A673 (cell line): Measurements from ENCODE around the gene NAALADL2. TPM values are rescaled to one million over a fixed set of nuclear protein-coding genes. Genes with fewer than 3 reads are reported as not detected.

ENCODE experiments used
- BruUV-seq: library from RNA; stranded (reverse); fragments of 400-500 nt; replicated peaks from 2 replicates; lab custom pipeline; 2021; lab: Mats Ljungman, UMichigan
- CTCF ChIA-PET: fragments of 300-600 bp; sonication (Branson Sonifier 250); formaldehyde crosslinking; loops from one replicate; lab custom pipeline; 2022; ENCODE audit warnings: antibody characterized with exemption; lab: Charles Lee
- POLR2A ChIA-PET: fragments of 300-600 bp; sonication (Branson Sonifier 250); formaldehyde crosslinking; loops from one replicate; lab custom pipeline; 2022; ENCODE audit warnings: antibody characterized with exemption; ENCODE audit not compliant: low non-redundant PET; lab: Charles Lee
- DNase-seq: peaks from one replicate; pipeline ENCODE4 v3.0.0-alpha.2; 2015; ENCODE audit warnings: low spot score
- H3K27ac ChIP-seq: fragments of 200-600 bp; sonication (generic); 2 replicates; pipeline ENCODE4 v1.5.1; 2016; ENCODE audit warnings: mixed run types, low read depth, mild to moderate bottlenecking, mixed read lengths, antibody characterized with exemption, low read length; ENCODE audit not compliant: poor library complexity, severe bottlenecking
- H3K27me3 ChIP-seq: fragments of 200-600 bp; sonication (generic); replicated peaks from 2 replicates; pipeline ENCODE4 v1.6.1; 2017; ENCODE audit warnings: mixed run types, low read depth, mild to moderate bottlenecking, mixed read lengths, antibody characterized with exemption, low read length; ENCODE audit not compliant: insufficient read depth, poor library complexity
- H3K36me3 ChIP-seq: fragments of 200-600 bp; sonication (generic); 2 replicates; pipeline ENCODE4 v1.6.1; 2016; ENCODE audit warnings: mixed run types, mild to moderate bottlenecking, mixed read lengths, antibody characterized with exemption, low read length; ENCODE audit not compliant: insufficient read depth, poor library complexity, severe bottlenecking
- H3K4me1 ChIP-seq: fragments of 200-600 bp; sonication (generic); 2 replicates; pipeline ENCODE4 v1.6.1; 2017; ENCODE audit warnings: mixed run types, mild to moderate bottlenecking, mixed read lengths, antibody characterized with exemption, low read length; ENCODE audit not compliant: insufficient read depth, poor library complexity, severe bottlenecking
- H3K4me3 ChIP-seq: fragments of 200-600 bp; sonication (generic); 2 replicates; pipeline ENCODE4 v1.5.1; 2016; ENCODE audit warnings: low read depth, mixed run types, mild to moderate bottlenecking, mixed read lengths, low read length; ENCODE audit not compliant: poor library complexity, severe bottlenecking
- H3K9me3 ChIP-seq: fragments of 200-600 bp; sonication (generic); 2 replicates; pipeline ENCODE4 v1.6.1; 2016; ENCODE audit warnings: mixed run types, low read depth, mild to moderate bottlenecking, mixed read lengths, antibody characterized with exemption, low read length; ENCODE audit not compliant: poor library complexity, severe bottlenecking
- CTCF ChIP-seq: fragments of 300-800, 200-600 bp; sonication (generic); conservative IDR thresholded peaks from 2 replicates; pipeline ENCODE4 v1.5.1; 2017; ENCODE audit warnings: low read depth, mild to moderate bottlenecking, antibody characterized with exemption, low read length, moderate library complexity, mixed read lengths
- EZH2 ChIP-seq: fragments of 200-600 bp; sonication (generic); IDR thresholded peaks from 2 replicates; pipeline ENCODE4 v1.6.1; 2017; ENCODE audit warnings: borderline replicate concordance, low read depth, mild to moderate bottlenecking, mixed read lengths, antibody characterized with exemption, low read length; ENCODE audit not compliant: poor library complexity, severe bottlenecking
- intact Hi-C: fragments of 100-400 bp; cut with micrococcal nuclease; formaldehyde crosslinking; loops from one replicate; pipeline ENCODE4 v1.10.0; 2022; ENCODE audit not compliant: unreplicated experiment
- total RNA-seq: library from RNA; stranded (reverse); gene quantifications from 2 replicates; pipeline ENCODE4 v1.2.3, GENCODE V29; 2021

Gene NAALADL2
- total RNA-seq, 1 experiment from 2014 or later = 0.64 TPM

GRCh38 chr3:175389560-175389959 lies 530.4 kb downstream of the NAALADL2 start:
- Histone ChIP-seq H3K27me3 (no peaks in the 10 kb centered on the region), H3K4me1 (no peaks in the 10 kb centered on the region), H3K9me3 (no peaks in the 10 kb centered on the region), H3K4me3 (no peak overlapping the region), H3K36me3 (no peaks in the 10 kb centered on the region), H3K27ac (no peak overlapping the region)
- ChIA-PET CTCF (no interaction called here), POLR2A (no interaction called here)
- DNase-seq = no peak
- BruUV-seq = no TSS peak
- intact Hi-C loops = no loop called here
- no peak for TF ChIP-seq CTCF
- TF ChIP-seq EZH2 = no peak

GRCh38 chr3:175391601-175392000 lies 532.5 kb downstream of the NAALADL2 start:
- no peaks in the 10 kb centered on the region for H3K4me1 ChIP-seq
- no peak for DNase-seq
- TF ChIP-seq EZH2 (no peak), CTCF (no peak)
- H3K36me3 ChIP-seq = no peaks in the 10 kb centered on the region
- BruUV-seq = no TSS peak
- no peak overlapping the region for H3K27ac ChIP-seq
- intact Hi-C loops = no loop called here
- H3K27me3 ChIP-seq = no peaks in the 10 kb centered on the region
- no peaks in the 10 kb centered on the region for H3K9me3 ChIP-seq
- ChIA-PET POLR2A (no interaction called here), CTCF (interaction anchor here (0.6 kb wide), 1 partner anchor 765 kb away, joined by 5 read pairs; no protein-coding TSS in a partner anchor)
- H3K4me3 ChIP-seq = no peak overlapping the region

GRCh38 chr3:175392653-175393052 lies 533.5 kb downstream of the NAALADL2 start:
- TF ChIP-seq CTCF (no peak), EZH2 (no peak)
- no peak for DNase-seq
- intact Hi-C loops = no loop called here
- H3K36me3 ChIP-seq = no peaks in the 10 kb centered on the region
- no peak overlapping the region for H3K4me3 ChIP-seq
- H3K27me3 ChIP-seq = no peaks in the 10 kb centered on the region
- no peaks in the 10 kb centered on the region for H3K4me1 ChIP-seq
- CTCF ChIA-PET = no interaction called here
- no TSS peak for BruUV-seq
- H3K9me3 ChIP-seq = no peaks in the 10 kb centered on the region
- no peak overlapping the region for H3K27ac ChIP-seq
- POLR2A ChIA-PET = no interaction called here
